OCI-LY7 (cell line): ENCODE results near the gene ARHGAP28. TPM values are rescaled to one million over a fixed set of nuclear protein-coding genes. Genes with fewer than 3 reads are reported as not detected.

Source experiments
- BruUV-seq: library from RNA; stranded (reverse); fragments of 400-500 nt; replicated peaks from 2 replicates; lab custom pipeline; 2021; lab: Mats Ljungman, UMichigan
- CTCF ChIA-PET: fragments of 300-600 bp; sonication (Branson Sonifier 250); formaldehyde crosslinking; loops from one replicate; lab custom pipeline; 2022; ENCODE audit warnings: antibody characterized with exemption; ENCODE audit not compliant: unreplicated experiment; lab: Charles Lee
- POLR2A ChIA-PET: fragments of 300-600 bp; sonication (Branson Sonifier 250); formaldehyde crosslinking; loops from one replicate; lab custom pipeline; 2022; ENCODE audit warnings: antibody characterized with exemption; lab: Charles Lee
- DNase-seq: peaks from one replicate; pipeline ENCODE4 v3.0.0-alpha.2; 2015; ENCODE audit warnings: low spot score
- H2AFZ ChIP-seq: fragments of 200-600 bp; sonication (generic), shearing (Covaris generic); 2 replicates; pipeline ENCODE4 v1.6.1; 2014; ENCODE audit warnings: mild to moderate bottlenecking, antibody characterized with exemption, low read length, moderate library complexity
- H3K27ac ChIP-seq: fragments of 200-600 bp; sonication (generic); 2 replicates; pipeline ENCODE4 v1.5.1; 2014; ENCODE audit warnings: mixed run types, low read depth, mild to moderate bottlenecking, moderate library complexity, low read length, inconsistent platforms; ENCODE audit not compliant: poor library complexity, severe bottlenecking
- H3K36me3 ChIP-seq: fragments of 200-600 bp; sonication (generic); 2 replicates; pipeline ENCODE4 v1.6.1; 2014; ENCODE audit warnings: mild to moderate bottlenecking, antibody characterized with exemption, low read length, moderate library complexity, mixed read lengths; ENCODE audit not compliant: insufficient read depth
- H3K4me1 ChIP-seq: fragments of 200-600 bp; sonication (generic); 2 replicates; pipeline ENCODE4 v1.5.1; 2014; ENCODE audit warnings: mild to moderate bottlenecking, low read length; ENCODE audit not compliant: insufficient read depth, poor library complexity, severe bottlenecking
- H3K4me2 ChIP-seq: fragments of 200-600 bp; sonication (generic); 2 replicates; pipeline ENCODE4 v1.6.1; 2014; ENCODE audit warnings: mild to moderate bottlenecking, low read length
- H3K4me3 ChIP-seq: fragments of 200-600 bp; sonication (generic); 2 replicates; pipeline ENCODE4 v1.5.1; 2014; ENCODE audit warnings: mild to moderate bottlenecking, low read depth, low read length; ENCODE audit not compliant: poor library complexity, severe bottlenecking
- H3K79me2 ChIP-seq: fragments of 200-600 bp; sonication (generic); 2 replicates; pipeline ENCODE4 v1.6.1; 2016; ENCODE audit warnings: low read depth, mild to moderate bottlenecking, low read length, moderate library complexity, mixed read lengths; ENCODE audit not compliant: insufficient read depth
- H3K9me2 ChIP-seq: fragments of 200-600 bp; sonication (generic); 2 replicates; pipeline ENCODE4 v1.6.1; 2016; ENCODE audit warnings: mild to moderate bottlenecking, low read length, mixed read lengths; ENCODE audit not compliant: insufficient read depth
- H3K9me3 ChIP-seq: fragments of 200-600 bp; sonication (generic); 2 replicates; pipeline ENCODE4 v1.6.1; 2014; ENCODE audit warnings: mild to moderate bottlenecking, mixed run types, low read length, mixed read lengths
- H4K20me1 ChIP-seq: fragments of 200-600 bp; sonication (generic); 2 replicates; pipeline ENCODE4 v1.6.1; 2014; ENCODE audit warnings: mild to moderate bottlenecking, antibody characterized with exemption, low read length, moderate library complexity, mixed read lengths; ENCODE audit not compliant: insufficient read depth
- CTCF ChIP-seq: fragments of 200-600 bp; sonication (generic); conservative IDR thresholded peaks from 2 replicates; pipeline ENCODE4 v1.5.1; 2014; ENCODE audit warnings: mild to moderate bottlenecking, antibody characterized with exemption, low read length, moderate library complexity, mixed read lengths
- EZH2phosphoT487 ChIP-seq: fragments of 200-600 bp; sonication (generic); IDR thresholded peaks from 2 replicates; pipeline ENCODE4 v1.6.1; 2018; ENCODE audit warnings: low read depth, borderline replicate concordance, mild to moderate bottlenecking, mixed run types, antibody characterized with exemption, low read length, moderate library complexity, mixed read lengths
- intact Hi-C: fragments of 100-400 bp; cut with micrococcal nuclease; formaldehyde crosslinking; loops from one replicate; pipeline ENCODE4 v1.10.0; 2022; ENCODE audit not compliant: unreplicated experiment
- total RNA-seq, 2 experiments: library from RNA; depleted of rRNA in 1 of 2; stranded (reverse); fragments of >200 nt in 1 of 2; shearing (Covaris generic) in 1 of 2; gene quantifications; 2 replicates each; pipeline ENCODE4 v1.2.3, GENCODE V29; 2014 to 2022

The ARHGAP28 gene
- total RNA-seq, 2 experiments from 2014 or later, result not detected

GRCh38 chr18:6866552-6867085, 137.1 kb downstream of the ARHGAP28 start:
- Histone ChIP-seq H3K9me2 (no peaks in the 10 kb centered on the region), H3K9me3 (no peaks in the 10 kb centered on the region), H4K20me1 (no peaks in the 10 kb centered on the region), H3K4me2 (no peak overlapping the region), H3K79me2 (no peaks in the 10 kb centered on the region), H3K27ac (no peak overlapping the region), H2AFZ (no peak overlapping the region), H3K4me1 (no peaks in the 10 kb centered on the region), H3K4me3 (no peak overlapping the region), H3K36me3 (no peaks in the 10 kb centered on the region)
- DNase-seq, result no peak
- TF ChIP-seq EZH2phosphoT487 (no peak), CTCF (no peak)
- ChIA-PET POLR2A (no interaction called here), CTCF (no interaction called here)
- intact Hi-C loops, result no loop called here
- BruUV-seq, result no TSS peak

GRCh38 chr18:6868033-6868432, 138.5 kb downstream of the ARHGAP28 start:
- Histone ChIP-seq H4K20me1 (no peaks in the 10 kb centered on the region), H3K79me2 (no peaks in the 10 kb centered on the region), H3K9me2 (no peaks in the 10 kb centered on the region), H3K4me2 (no peak overlapping the region), H3K9me3 (no peaks in the 10 kb centered on the region), H3K27ac (no peak overlapping the region), H2AFZ (no peak overlapping the region), H3K36me3 (no peaks in the 10 kb centered on the region), H3K4me1 (no peaks in the 10 kb centered on the region), H3K4me3 (no peak overlapping the region)
- intact Hi-C loops, result no loop called here
- ChIA-PET POLR2A (interaction anchor here (1.0 to 1.5 kb wide), 2 partner anchors 11 to 62 kb away, joined by 3 read pairs; no protein-coding TSS in a partner anchor), CTCF (no interaction called here)
- TF ChIP-seq EZH2phosphoT487 (no peak), CTCF (no peak)
- DNase-seq, result no peak
- no TSS peak for BruUV-seq

GRCh38 chr18:6871566-6871965, 142.1 kb downstream of the ARHGAP28 start:
- H3K9me3 ChIP-seq, result no peaks in the 10 kb centered on the region
- no peak overlapping the region for H3K27ac ChIP-seq
- TF ChIP-seq CTCF (no peak), EZH2phosphoT487 (no peak)
- intact Hi-C loops, result no loop called here
- H3K4me3 ChIP-seq, result no peak overlapping the region
- no peak overlapping the region for H2AFZ ChIP-seq
- no peaks in the 10 kb centered on the region for H3K4me1 ChIP-seq
- H3K9me2 ChIP-seq, result no peaks in the 10 kb centered on the region
- no peak overlapping the region for H3K4me2 ChIP-seq
- no peaks in the 10 kb centered on the region for H3K79me2 ChIP-seq
- no peaks in the 10 kb centered on the region for H4K20me1 ChIP-seq
- BruUV-seq, result no TSS peak
- no peaks in the 10 kb centered on the region for H3K36me3 ChIP-seq
- no peak for DNase-seq
- ChIA-PET POLR2A (no interaction called here), CTCF (no interaction called here)
